DMS114 treated with DMSO at 0.1 percent for 48 hours (cell line): Measurements from ENCODE around the gene OTUD5.
"Not testable (repeated sequence)": the region's sequence is repeated elsewhere in the genome, so short reads cannot be mapped to it uniquely, and the experiment has no call there.

Source experiments
- DNase-seq: peaks from one replicate; lab custom pipeline; 2025; ENCODE audit not compliant: unreplicated experiment; lab: John Stamatoyannopoulos, UW

The OTUD5 gene

DNA sequence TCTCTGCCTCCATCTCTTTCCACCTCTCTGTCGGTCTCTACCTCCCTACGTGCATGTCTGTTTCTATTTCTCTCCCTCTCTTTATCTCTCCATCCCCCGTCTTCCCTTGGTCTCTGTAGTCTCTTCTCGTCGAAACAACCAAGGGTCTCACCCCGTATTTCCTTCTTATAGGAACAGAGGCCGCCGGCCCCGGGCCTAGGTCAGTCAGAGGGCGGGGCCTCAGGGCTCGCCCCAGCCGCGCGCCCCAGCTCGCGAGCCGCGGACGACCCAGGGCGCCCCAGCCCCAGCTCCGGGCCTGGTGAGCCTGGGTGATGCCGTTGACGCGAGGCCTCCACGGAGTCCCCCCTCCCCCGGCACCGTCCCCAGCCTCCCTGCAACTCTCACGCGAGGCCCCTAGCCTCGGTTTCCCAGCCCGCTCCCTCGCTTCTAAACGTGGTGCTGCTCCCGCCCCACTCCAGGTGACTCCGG is 66.4 kb downstream of the OTUD5 start:
- no peak for DNase-seq

DNA sequence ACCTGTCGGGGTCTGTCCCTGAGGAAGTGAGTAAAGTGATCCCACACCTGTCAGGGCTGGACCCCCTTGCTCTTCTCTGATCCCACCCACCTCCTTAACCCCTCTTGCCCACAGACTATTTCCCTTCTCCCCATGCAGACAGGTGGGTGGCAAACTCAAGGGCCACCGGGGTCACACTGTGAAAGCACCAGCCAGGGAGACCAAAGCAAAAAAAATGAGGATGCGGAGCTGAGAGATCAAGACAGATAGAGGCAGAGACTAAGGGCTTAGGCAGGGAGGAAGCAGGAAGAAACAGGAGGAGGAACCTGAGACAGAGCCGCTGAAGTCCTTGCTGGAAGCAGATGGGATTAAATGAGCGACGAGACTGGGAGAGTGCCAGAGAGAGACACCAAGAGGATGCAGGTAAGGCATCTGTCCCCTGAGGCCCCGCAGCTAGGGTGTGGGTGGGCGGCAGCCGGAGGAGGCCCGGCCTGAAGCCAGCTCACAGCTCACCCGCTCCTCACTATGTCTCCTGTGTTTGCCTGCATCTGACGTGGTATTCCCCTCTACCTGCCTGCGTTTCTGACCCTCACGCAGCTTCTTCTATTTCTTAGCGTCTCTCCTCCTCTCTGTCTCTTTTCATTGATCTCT is 67.0 kb downstream of the OTUD5 start:
- no peak for DNase-seq

DNA sequence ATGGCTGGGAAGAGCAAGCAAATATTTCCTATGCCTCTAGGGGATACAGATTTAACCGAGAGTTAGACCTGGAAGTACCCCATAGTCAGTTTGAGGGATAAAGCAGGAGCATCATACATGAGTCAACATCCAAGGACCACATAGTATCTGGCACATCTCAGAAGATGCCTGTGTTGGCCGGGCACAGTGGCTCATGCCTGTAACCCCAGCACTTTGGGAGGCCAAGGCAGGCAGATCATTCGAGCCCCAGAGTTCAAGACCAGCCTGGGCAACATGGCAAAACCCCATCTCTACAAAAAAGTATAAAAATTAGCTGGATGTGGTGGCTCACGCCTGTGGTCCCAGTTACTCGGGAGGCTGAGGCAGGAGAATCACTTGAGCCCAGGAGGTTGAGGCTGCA is 70.8 kb downstream of the OTUD5 start:
- DNase-seq, result not testable (repeated sequence)

DNA sequence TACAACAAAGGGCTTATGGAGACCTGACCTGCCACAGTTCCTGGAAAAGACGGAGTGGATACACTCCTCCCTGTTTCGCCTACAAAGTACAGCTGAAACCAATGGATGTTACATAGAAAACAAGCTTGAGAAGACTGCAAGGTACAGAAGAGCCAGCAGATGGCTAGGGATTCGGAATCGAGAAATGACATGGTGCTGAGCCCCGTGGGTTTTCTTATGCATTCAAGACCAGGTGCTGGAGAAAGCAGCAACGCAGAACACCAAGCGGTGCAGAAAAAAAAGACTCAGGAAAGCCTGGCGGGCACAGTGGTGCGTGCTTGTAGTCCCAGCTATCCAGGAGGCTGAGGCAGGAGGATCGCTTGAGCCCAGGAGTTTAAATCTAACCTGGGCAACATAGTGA is 73.7 kb downstream of the OTUD5 start:
- no peak for DNase-seq

DNA sequence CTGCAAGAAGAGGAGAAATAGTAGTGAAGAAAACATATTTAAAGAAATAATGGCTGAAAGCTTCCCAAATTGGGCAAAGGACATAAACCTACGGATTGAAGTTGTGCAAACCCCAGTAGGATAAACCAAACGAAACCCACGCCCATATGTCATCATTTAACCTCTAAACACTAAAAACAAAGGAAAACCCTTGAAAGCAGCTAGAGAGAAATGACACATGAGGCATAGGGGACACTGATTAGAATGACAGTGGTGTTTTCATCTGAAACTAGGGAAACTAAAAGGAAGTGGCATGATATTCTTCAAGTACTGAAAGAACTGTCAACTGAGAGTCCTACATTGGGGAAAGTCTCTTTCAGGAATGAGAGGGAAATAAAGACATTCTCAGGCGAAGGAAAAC is 80.5 kb downstream of the OTUD5 start:
- not testable (repeated sequence) for DNase-seq
